HEK293 (cell line): ENCODE measurements around the gene CHCHD10.

Source experiments
- CTCF ChIA-PET: fragments of 350-600 bp; formaldehyde crosslinking; extraction: SDS; loops from one replicate; lab custom pipeline; 2021; ENCODE audit warnings: antibody characterized with exemption; lab: Yijun Ruan, JAX
- POLR2A ChIA-PET: fragments of 300-600 bp; formaldehyde crosslinking; extraction: SDS; loops from one replicate; lab custom pipeline; 2020; ENCODE audit warnings: antibody characterized with exemption, inconsistent platforms; lab: Yijun Ruan, JAX
- H3K27ac ChIP-seq: fragments of 200-500 bp; sonication (Bioruptor generic); 2 replicates; pipeline ENCODE4 v1.5.1; 2014; ENCODE audit warnings: low read depth, low read length, control low read depth, inconsistent platforms; ENCODE audit errors: extremely low read depth
- H3K36me3 ChIP-seq, 2 experiments: fragments of 200-500 bp in 1 of 2; sonication (Bioruptor generic) in 1 of 2; 1 replicate in 1 of 2; 2 replicates in 1 of 2; pipeline ENCODE4 v1.5.1; 2014 to 2017; ENCODE audit warnings: inconsistent platforms in 2 of 2, low read length in 2 of 2; ENCODE audit not compliant: control insufficient read depth in 2 of 2, insufficient read depth in 1 of 2
- H3K4me1 ChIP-seq: fragments of 200-500 bp; sonication (Bioruptor generic); 2 replicates; pipeline ENCODE4 v1.5.1; 2014; ENCODE audit warnings: mild to moderate bottlenecking, low read length, inconsistent platforms; ENCODE audit not compliant: control insufficient read depth, insufficient read depth
- H3K4me3 ChIP-seq: 2 replicates; pipeline ENCODE4 v1.5.1; 2011; ENCODE audit warnings: low read depth, mild to moderate bottlenecking, control low read depth, low read length, moderate library complexity
- H3K9me3 ChIP-seq: fragments of 200-500 bp; sonication (Bioruptor generic); 2 replicates; pipeline ENCODE4 v1.5.1; 2014; ENCODE audit warnings: low read depth, low read length, inconsistent platforms; ENCODE audit not compliant: control insufficient read depth, insufficient read depth
- AEBP2 ChIP-seq: fragments of 450-650 bp; formaldehyde crosslinking; IDR thresholded peaks from 2 replicates; pipeline ENCODE4 v1.5.1; 2016; ENCODE audit warnings: missing biosample characterization, missing genetic modification characterization, borderline replicate concordance
- BCL11B ChIP-seq: fragments of 450-650 bp; formaldehyde crosslinking; IDR thresholded peaks from 2 replicates; pipeline ENCODE4 v1.5.1; 2016; ENCODE audit warnings: low read depth, missing biosample characterization, missing genetic modification characterization
- KLF7 ChIP-seq: fragments of 450-650 bp; formaldehyde crosslinking; IDR thresholded peaks from 2 replicates; pipeline ENCODE4 v1.5.1; 2016; ENCODE audit warnings: missing biosample characterization, missing genetic modification characterization, borderline replicate concordance
- KLF8 ChIP-seq: fragments of 450-650 bp; formaldehyde crosslinking; IDR thresholded peaks from 2 replicates; pipeline ENCODE4 v1.5.1; 2016; ENCODE audit warnings: missing biosample characterization, missing genetic modification characterization
- MYNN ChIP-seq: fragments of 450-650 bp; formaldehyde crosslinking; IDR thresholded peaks from 2 replicates; pipeline ENCODE4 v1.5.1; 2016; ENCODE audit warnings: missing biosample characterization, missing genetic modification characterization, borderline replicate concordance
- PRDM10 ChIP-seq: fragments of 450-650 bp; formaldehyde crosslinking; IDR thresholded peaks from 2 replicates; pipeline ENCODE4 v1.5.1; 2016; ENCODE audit warnings: missing biosample characterization, missing genetic modification characterization
- TSHZ1 ChIP-seq: fragments of 450-650 bp; formaldehyde crosslinking; IDR thresholded peaks from 2 replicates; pipeline ENCODE4 v1.5.1; 2016; ENCODE audit warnings: missing biosample characterization, missing genetic modification characterization, borderline replicate concordance
- ZBTB1 ChIP-seq: fragments of 450-650 bp; formaldehyde crosslinking; IDR thresholded peaks from 2 replicates; pipeline ENCODE4 v1.5.1; 2016; ENCODE audit warnings: missing biosample characterization, missing genetic modification characterization
- ZBTB17 ChIP-seq: fragments of 450-650 bp; formaldehyde crosslinking; IDR thresholded peaks from 2 replicates; pipeline ENCODE4 v1.5.1; 2016; ENCODE audit warnings: missing biosample characterization, missing genetic modification characterization
- ZBTB48 ChIP-seq: fragments of 450-650 bp; formaldehyde crosslinking; IDR thresholded peaks from 2 replicates; pipeline ENCODE4 v1.5.1; 2016; ENCODE audit warnings: missing biosample characterization, missing genetic modification characterization
- ZFP37 ChIP-seq: fragments of 450-650 bp; formaldehyde crosslinking; IDR thresholded peaks from 2 replicates; pipeline ENCODE4 v1.5.1; 2016; ENCODE audit warnings: missing biosample characterization, missing genetic modification characterization
- ZNF121 ChIP-seq: fragments of 450-650 bp; formaldehyde crosslinking; IDR thresholded peaks from 2 replicates; pipeline ENCODE4 v1.5.1; 2016; ENCODE audit warnings: missing biosample characterization, missing genetic modification characterization
- ZNF26 ChIP-seq: fragments of 450-650 bp; formaldehyde crosslinking; IDR thresholded peaks from 2 replicates; pipeline ENCODE4 v1.5.1; 2016; ENCODE audit warnings: missing biosample characterization, missing genetic modification characterization
- ZNF274 ChIP-seq, 2 experiments: fragments of 200-500 bp in 1 of 2; fragments of 450-650 bp in 1 of 2; sonication (Bioruptor generic) in 1 of 2; formaldehyde crosslinking in 1 of 2; IDR thresholded peaks; 2 replicates each; pipeline versions ENCODE4 v1.5.1 to v1.6.1; 2014 to 2016; ENCODE audit warnings: borderline replicate concordance in 1 of 2, inconsistent platforms in 1 of 2, low read length in 1 of 2, missing biosample characterization in 1 of 2, missing genetic modification characterization in 1 of 2
- ZNF394 ChIP-seq: fragments of 450-650 bp; formaldehyde crosslinking; IDR thresholded peaks from 2 replicates; pipeline ENCODE4 v1.5.1; 2016; ENCODE audit warnings: missing biosample characterization, missing genetic modification characterization, mild to moderate bottlenecking, moderate library complexity, borderline replicate concordance
- ZNF404 ChIP-seq: fragments of 450-650 bp; formaldehyde crosslinking; IDR thresholded peaks from 2 replicates; pipeline ENCODE4 v1.5.1; 2017; ENCODE audit warnings: missing biosample characterization, missing genetic modification characterization
- ZNF423 ChIP-seq: fragments of 450-650 bp; formaldehyde crosslinking; IDR thresholded peaks from 2 replicates; pipeline ENCODE4 v1.5.1; 2016; ENCODE audit warnings: missing biosample characterization, missing genetic modification characterization
- ZNF561 ChIP-seq: fragments of 450-650 bp; IDR thresholded peaks from 2 replicates; pipeline ENCODE4 v1.5.1; 2018; ENCODE audit warnings: missing biosample characterization, missing genetic modification characterization, borderline replicate concordance
- ZNF768 ChIP-seq: fragments of 450-650 bp; formaldehyde crosslinking; IDR thresholded peaks from 2 replicates; pipeline ENCODE4 v1.5.1; 2018; ENCODE audit warnings: missing biosample characterization, mild to moderate bottlenecking, missing genetic modification characterization
- ZNF785 ChIP-seq: fragments of 450-650 bp; formaldehyde crosslinking; IDR thresholded peaks from 2 replicates; pipeline ENCODE4 v1.5.1; 2016; ENCODE audit warnings: missing biosample characterization, missing genetic modification characterization
- ZNF792 ChIP-seq: fragments of 450-650 bp; formaldehyde crosslinking; IDR thresholded peaks from 2 replicates; pipeline ENCODE4 v1.5.1; 2016; ENCODE audit warnings: missing biosample characterization, missing genetic modification characterization
- TF ChIP-seq, protein P1 (sequence below): fragments of 450-650 bp; formaldehyde crosslinking; IDR thresholded peaks from 2 replicates; pipeline ENCODE4 v1.5.1; 2016; ENCODE audit warnings: missing biosample characterization, missing genetic modification characterization

Gene CHCHD10

DNA sequence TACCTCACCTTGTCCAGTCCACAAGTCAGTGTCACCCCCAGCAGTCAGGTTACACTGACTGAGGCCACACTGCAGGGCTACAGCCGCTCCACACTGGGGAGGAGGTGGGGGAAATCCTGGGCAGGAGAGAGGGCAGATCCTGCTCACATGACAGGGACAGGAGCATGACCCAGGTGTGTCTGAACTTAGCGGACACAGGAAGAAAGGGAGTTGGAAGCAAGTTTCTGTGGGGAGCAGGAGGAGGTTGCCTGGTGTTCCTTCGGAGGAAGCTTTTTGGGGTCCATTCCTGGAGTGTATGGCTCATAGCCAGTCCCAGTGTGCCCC is 10.8 kb upstream of the CHCHD10 start (continued):
- no peak for TF ChIP-seq TSHZ1 (tag by site-specific recombination)
- no peak for TF ChIP-seq BCL11B (tag by site-specific recombination)
- TF ChIP-seq ZNF404 = no peak
- TF ChIP-seq ZNF561 (tag by site-specific recombination) = no peak
- no peak for TF ChIP-seq KLF7 (tag by site-specific recombination)
- no peak for TF ChIP-seq ZNF26 (tag by site-specific recombination)
- TF ChIP-seq ZBTB1 (tag by site-specific recombination) = no peak
- TF ChIP-seq ZNF121 (tag by site-specific recombination) = no peak
- TF ChIP-seq, protein P1, sequence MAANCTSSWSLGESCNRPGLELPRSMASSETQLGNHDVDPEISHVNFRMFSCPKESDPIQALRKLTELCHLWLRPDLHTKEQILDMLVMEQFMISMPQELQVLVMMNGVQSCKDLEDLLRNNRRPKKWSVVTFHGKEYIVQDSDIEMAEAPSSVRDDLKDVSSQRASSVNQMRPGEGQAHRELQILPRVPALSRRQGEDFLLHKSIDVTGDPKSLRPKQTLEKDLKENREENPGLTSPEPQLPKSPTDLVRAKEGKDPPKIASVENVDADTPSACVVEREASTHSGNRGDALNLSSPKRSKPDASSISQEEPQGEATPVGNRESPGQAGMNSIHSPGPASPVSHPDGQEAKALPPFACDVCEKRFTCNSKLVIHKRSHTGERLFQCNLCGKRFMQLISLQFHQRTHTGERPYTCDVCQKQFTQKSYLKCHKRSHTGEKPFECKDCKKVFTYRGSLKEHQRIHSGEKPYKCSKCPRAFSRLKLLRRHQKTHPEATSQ = no peak

DNA sequence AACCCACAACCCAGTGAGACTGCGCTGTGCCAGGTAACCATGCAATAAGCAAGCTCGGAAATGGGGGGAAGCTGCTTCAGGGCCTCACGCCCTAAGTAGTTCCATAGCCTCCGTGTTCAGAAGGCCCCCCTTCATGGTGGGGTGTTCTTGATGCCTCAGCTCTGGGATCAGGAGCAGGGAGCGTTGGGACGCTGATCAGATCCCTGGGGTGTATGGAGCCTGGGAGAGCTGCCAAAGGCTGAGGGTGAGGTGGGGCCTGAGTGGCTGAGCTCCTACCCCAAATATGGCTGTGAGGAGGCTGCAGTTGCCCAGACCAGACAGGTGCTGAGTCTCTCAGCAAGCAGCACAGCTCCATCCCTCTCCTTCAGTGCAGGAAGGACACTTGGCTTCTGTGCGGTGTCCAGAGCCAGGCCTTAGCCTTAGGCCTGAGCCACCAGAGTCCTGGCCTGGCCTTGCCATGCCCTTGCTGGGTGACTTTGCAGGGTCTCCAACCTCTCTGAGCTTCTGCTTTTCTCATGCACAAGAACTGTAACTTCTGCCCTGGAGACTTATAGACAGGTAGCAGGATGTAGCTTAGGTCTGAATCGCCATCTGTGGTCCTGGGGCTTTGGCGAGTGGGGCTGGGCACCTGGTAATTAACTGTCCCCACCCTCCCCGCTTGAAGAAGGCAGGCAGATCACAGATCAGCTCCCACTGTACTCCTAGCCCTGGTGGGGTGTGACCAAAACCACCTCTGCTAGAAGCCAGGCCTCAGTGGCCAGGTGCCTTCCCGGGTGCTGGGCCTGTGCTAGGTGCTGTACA is 10.2 kb upstream of the CHCHD10 start:
- Histone ChIP-seq H3K27ac (no peak overlapping the region), H3K4me3 (no peak overlapping the region), H3K4me1 (no peaks in the 10 kb centered on the region; the same call in 1 of the 2 replicates), H3K9me3 (no peaks in the 10 kb centered on the region), H3K36me3 (no peaks in the 10 kb centered on the region)
- ChIA-PET POLR2A (interaction anchor here (0.8 to 2.1 kb wide), 3 partner anchors 10 to 136 kb away, joined by 3 to 6 read pairs (median 4); partner anchors contain the start of gene CHCHD10), CTCF (interaction anchor here (0.7 to 1.1 kb wide), 2 partner anchors 72 to 94 kb away, joined by 3 to 4 read pairs; no protein-coding TSS in a partner anchor)
- TF ChIP-seq ZNF785 (tag by site-specific recombination) = no peak
- TF ChIP-seq ZBTB17 (tag by site-specific recombination) = peak; percentile 86
- TF ChIP-seq KLF8 = no peak
- TF ChIP-seq ZNF768 = peak; percentile 84; the same call in 1 of the 2 replicates
- no peak for TF ChIP-seq ZNF792 (tag by site-specific recombination)
- no peak for TF ChIP-seq ZNF394 (tag by site-specific recombination)
- TF ChIP-seq ZBTB48 (tag by site-specific recombination) = peak; percentile 91
- no peak for TF ChIP-seq MYNN (tag by site-specific recombination)
- no peak for TF ChIP-seq ZNF274 (IDR thresholded peaks at IDR 0.05; ENCODE audit: low read length)
- no peak for TF ChIP-seq ZNF274 (tag by site-specific recombination; IDR thresholded peaks at IDR 0.05; ENCODE audit: borderline replicate concordance)
- TF ChIP-seq AEBP2 (tag by site-specific recombination) = no peak
- TF ChIP-seq ZFP37 (tag by site-specific recombination) = no peak
- TF ChIP-seq PRDM10 (tag by site-specific recombination) = peak; percentile 35; the same call in 1 of the 2 replicates
- TF ChIP-seq ZNF423 = no peak
